T-helper 22 cell (primary cell): ENCODE results near the gene KDM7A.

Experiments used
- DNase-seq: peaks from one replicate; pipeline ENCODE4 v3.0.0-alpha.2; 2020; ENCODE audit warnings: low read depth

The KDM7A gene

GRCh38 chr7:140054751-140055150 is 122.0 kb downstream of the KDM7A start:
- DNase-seq: no peak

GRCh38 chr7:140053812-140054539 is 122.8 kb downstream of the KDM7A start:
- no peak for DNase-seq

GRCh38 chr7:140051820-140052219 is 125.0 kb downstream of the KDM7A start:
- DNase-seq: no peak

- DNase-seq: no peak
Measured at GRCh38 chr7:140050100-140050499, 126.7 kb downstream of the KDM7A start.

GRCh38 chr7:140049339-140050024 is 127.3 kb downstream of the KDM7A start:
- no peak for DNase-seq

- DNase-seq: no peak
Measured at GRCh38 chr7:140048989-140049338, 127.8 kb downstream of the KDM7A start.

- no peak for DNase-seq
Measured at GRCh38 chr7:140048138-140048537, 128.6 kb downstream of the KDM7A start.

- DNase-seq: no peak
Measured at GRCh38 chr7:140047197-140047596, 129.6 kb downstream of the KDM7A start.

- DNase-seq: no peak
Measured at GRCh38 chr7:140045697-140046096, 131.1 kb downstream of the KDM7A start.

- DNase-seq: no peak
Measured at GRCh38 chr7:140044251-140044650, 132.5 kb downstream of the KDM7A start.

- no peak for DNase-seq
Measured at GRCh38 chr7:140042386-140042670, 134.5 kb downstream of the KDM7A start.

GRCh38 chr7:140041659-140042385 is 135.0 kb downstream of the KDM7A start:
- no peak for DNase-seq

GRCh38 chr7:140039896-140040295 is 136.9 kb downstream of the KDM7A start:
- no peak for DNase-seq

- DNase-seq: no peak
Measured at GRCh38 chr7:140039066-140039465, 137.7 kb downstream of the KDM7A start.

- no peak for DNase-seq
Measured at GRCh38 chr7:140036224-140036962, 140.4 kb downstream of the KDM7A start.

GRCh38 chr7:140035400-140036223 is 141.2 kb downstream of the KDM7A start:
- DNase-seq: no peak
